H1 (cell line): Measurements from ENCODE around the gene CHRNA4. TPM values are rescaled to one million over a fixed set of nuclear protein-coding genes. Genes with fewer than 3 reads are reported as not detected.

Source experiments
- CTCF ChIA-PET: fragments of 300-600 bp; sonication (Branson Sonifier 250); formaldehyde crosslinking; loops from one replicate; lab custom pipeline; 2021; ENCODE audit not compliant: partially characterized antibody; lab: Charles Lee
- POLR2A ChIA-PET: fragments of 300-600 bp; sonication (Branson Sonifier 250); formaldehyde crosslinking; loops from one replicate; lab custom pipeline; 2021; ENCODE audit warnings: inconsistent platforms; ENCODE audit not compliant: partially characterized antibody; lab: Charles Lee
- DNase-seq, 2 experiments: peaks; one replicate each; pipeline versions ENCODE4 v3.0.0 to v3.0.0-alpha.2; 2010 to 2022; ENCODE audit warnings: low spot score in 2 of 2, low read depth in 1 of 2, mixed read lengths in 1 of 2
- FAIRE-seq: peaks from 2 replicates; lab custom pipeline; 2011; peaks lifted over from hg19 to GRCh38; lab: Jason Lieb, UNC
- H2AFZ ChIP-seq: 2 replicates; pipeline ENCODE4 v1.8.1; 2012; ENCODE audit warnings: low read length, inconsistent platforms
- H2AK5ac ChIP-seq: 2 replicates; pipeline ENCODE4 v1.6.1; 2013; ENCODE audit warnings: low read depth, low read length
- H2BK120ac ChIP-seq: replicated peaks from 2 replicates; pipeline ENCODE3; 2013; ENCODE audit warnings: low read depth, low read length, inconsistent platforms
- H2BK12ac ChIP-seq: 2 replicates; pipeline ENCODE4 v1.6.1; 2013; ENCODE audit warnings: low read depth, low read length
- H2BK15ac ChIP-seq: 2 replicates; pipeline ENCODE4 v1.6.1; 2013; ENCODE audit warnings: low read length
- H2BK20ac ChIP-seq: 2 replicates; pipeline ENCODE4 v1.6.1; 2013; ENCODE audit warnings: low read length
- H2BK5ac ChIP-seq: 2 replicates; pipeline ENCODE4 v1.6.1; 2013; ENCODE audit warnings: low read depth, low read length
- H3K14ac ChIP-seq: 2 replicates; pipeline ENCODE4 v1.6.1; 2013; ENCODE audit warnings: inconsistent platforms; ENCODE audit not compliant: insufficient read length
- H3K18ac ChIP-seq: 2 replicates; pipeline ENCODE4 v1.6.1; 2013; ENCODE audit warnings: low read length; ENCODE audit errors: extremely low read depth
- H3K23ac ChIP-seq: 2 replicates; pipeline ENCODE4 v1.6.1; 2013; ENCODE audit warnings: inconsistent platforms; ENCODE audit not compliant: insufficient read length
- H3K23me2 ChIP-seq: 2 replicates; pipeline ENCODE4 v1.6.1; 2013; ENCODE audit warnings: low read depth, low read length
- H3K27ac ChIP-seq: 2 replicates; pipeline ENCODE4 v1.6.1; 2011; ENCODE audit warnings: low read depth, low read length, inconsistent platforms
- H3K27me3 ChIP-seq, 4 experiments: replicated peaks in 1 of 4; 1 replicate in 1 of 4; 2 replicates in 3 of 4; pipeline versions ENCODE4 v1.6.1 to v1.8.1; 2011 to 2013; ENCODE audit warnings: low read length in 3 of 4, mild to moderate bottlenecking in 3 of 4, inconsistent platforms in 2 of 4, mixed read lengths in 2 of 4, moderate library complexity in 1 of 4; ENCODE audit not compliant: control insufficient read depth in 3 of 4, insufficient read depth in 3 of 4; ENCODE audit errors: extremely low read depth in 1 of 4
- H3K36me3 ChIP-seq, 4 experiments: 2 replicates each; pipeline versions ENCODE4 v1.6.1 to v1.8.1; 2011 to 2013; ENCODE audit warnings: mild to moderate bottlenecking in 4 of 4, low read length in 3 of 4, moderate library complexity in 2 of 4, control low read depth in 1 of 4, inconsistent platforms in 1 of 4; ENCODE audit not compliant: insufficient read depth in 4 of 4, control insufficient read depth in 2 of 4
- H3K4ac ChIP-seq: replicated peaks from 2 replicates; pipeline ENCODE3; 2013; ENCODE audit warnings: low read length, low read depth, mixed read lengths, inconsistent platforms; ENCODE audit not compliant: insufficient read length
- H3K4me1 ChIP-seq, 4 experiments: replicated peaks in 1 of 4; 1 replicate in 1 of 4; 2 replicates in 3 of 4; pipeline versions ENCODE4 v1.6.1 to v1.8.1; 2011 to 2013; ENCODE audit warnings: low read length in 3 of 4, inconsistent platforms in 2 of 4, mixed read lengths in 1 of 4; ENCODE audit not compliant: insufficient read depth in 4 of 4, control insufficient read depth in 3 of 4
- H3K4me2 ChIP-seq, 2 experiments: 2 replicates each; pipeline versions ENCODE4 v1.6.1 to v1.8.1; 2011 to 2013; ENCODE audit warnings: low read depth in 2 of 2, low read length in 2 of 2, control low read depth in 1 of 2, inconsistent platforms in 1 of 2, mild to moderate bottlenecking in 1 of 2; ENCODE audit not compliant: insufficient read depth in 1 of 2
- H3K4me3 ChIP-seq, 4 experiments: fragments of 200-600, 300-600 bp in 1 of 4; sonication (generic), shearing (Covaris generic), sonication (Bioruptor Twin) in 1 of 4; 2 replicates each; pipeline versions ENCODE4 v1.5.1 to v1.8.1; 2011 to 2016; ENCODE audit warnings: low read length in 4 of 4, low read depth in 3 of 4, control low read depth in 2 of 4, inconsistent platforms in 2 of 4, mild to moderate bottlenecking in 2 of 4, mixed read lengths in 1 of 4, moderate library complexity in 1 of 4; ENCODE audit not compliant: insufficient read depth in 2 of 4; ENCODE audit errors: extremely low read depth in 1 of 4
- H3K56ac ChIP-seq: replicated peaks from 2 replicates; pipeline ENCODE3; 2013; ENCODE audit warnings: low read depth, mild to moderate bottlenecking, mixed read lengths, low read length, inconsistent platforms; ENCODE audit not compliant: insufficient read length
- H3K79me1 ChIP-seq: 2 replicates; pipeline ENCODE4 v1.6.1; 2013; ENCODE audit warnings: low read depth, low read length, control low read depth
- H3K79me2 ChIP-seq, 2 experiments: 2 replicates each; pipeline versions ENCODE4 v1.6.1 to v1.8.1; 2012 to 2013; ENCODE audit warnings: low read length in 2 of 2, mild to moderate bottlenecking in 2 of 2, inconsistent platforms in 1 of 2; ENCODE audit not compliant: insufficient read depth in 2 of 2, control insufficient read depth in 1 of 2
- H3K9ac ChIP-seq, 4 experiments: replicated peaks in 1 of 4; 1 replicate in 1 of 4; 2 replicates in 3 of 4; pipeline versions ENCODE4 v1.6.1 to v1.8.1; 2011 to 2013; ENCODE audit warnings: low read depth in 3 of 4, low read length in 3 of 4, control low read depth in 2 of 4, mild to moderate bottlenecking in 2 of 4, moderate library complexity in 2 of 4, inconsistent platforms in 1 of 4; ENCODE audit errors: extremely low read depth in 1 of 4
- H3K9me3 ChIP-seq, 2 experiments: 2 replicates each; pipeline versions ENCODE4 v1.6.1 to v1.8.1; 2012 to 2013; ENCODE audit warnings: mild to moderate bottlenecking in 2 of 2, moderate library complexity in 2 of 2, control low read depth in 1 of 2, inconsistent platforms in 1 of 2, low read depth in 1 of 2, low read length in 1 of 2, mixed read lengths in 1 of 2; ENCODE audit not compliant: insufficient read depth in 2 of 2
- H4K20me1 ChIP-seq, 2 experiments: replicated peaks in 1 of 2; 2 replicates each; pipeline versions ENCODE3 to v1.8.1; 2011 to 2013; ENCODE audit warnings: inconsistent platforms in 2 of 2, low read length in 2 of 2, mild to moderate bottlenecking in 1 of 2; ENCODE audit not compliant: insufficient read depth in 2 of 2, control insufficient read depth in 1 of 2
- H4K5ac ChIP-seq: 2 replicates; pipeline ENCODE4 v1.6.1; 2013; ENCODE audit warnings: low read length, low read depth, mixed read lengths, inconsistent platforms; ENCODE audit not compliant: insufficient read length
- H4K8ac ChIP-seq: 2 replicates; pipeline ENCODE4 v1.8.0; 2013; ENCODE audit warnings: mild to moderate bottlenecking, moderate library complexity, low read length, inconsistent platforms; ENCODE audit not compliant: insufficient read depth; ENCODE audit errors: extremely low read depth
- H4K91ac ChIP-seq: replicated peaks from 2 replicates; pipeline ENCODE3; 2013; ENCODE audit warnings: low read length, mixed read lengths, inconsistent platforms; ENCODE audit not compliant: insufficient read length
- CTBP2 ChIP-seq: IDR thresholded peaks from 2 replicates; pipeline ENCODE4 v1.7.0; 2011; ENCODE audit warnings: borderline replicate concordance, mild to moderate bottlenecking, moderate library complexity, mixed read lengths, low read length; ENCODE audit not compliant: insufficient read depth, insufficient read length
- E2F6 ChIP-seq: IDR thresholded peaks from 2 replicates; pipeline ENCODE4 v1.6.1; 2012; ENCODE audit warnings: inconsistent platforms
- EP300 ChIP-seq, 2 experiments: IDR thresholded peaks; 1 replicate in 1 of 2; 2 replicates in 1 of 2; pipeline ENCODE4 v1.6.1; 2011 to 2012; ENCODE audit warnings: low read depth in 2 of 2, low read length in 2 of 2, mild to moderate bottlenecking in 2 of 2, borderline replicate concordance in 1 of 2, inconsistent platforms in 1 of 2, moderate library complexity in 1 of 2
- MAFK ChIP-seq: IDR thresholded peaks from 2 replicates; pipeline ENCODE4 v1.6.1; 2012; ENCODE audit warnings: low read depth, mild to moderate bottlenecking, improper control_type of control experiment, low read length
- RBBP5 ChIP-seq: IDR thresholded peaks from 2 replicates; pipeline ENCODE4 v1.7.1; 2012; ENCODE audit warnings: low read depth, mild to moderate bottlenecking, inconsistent platforms, low read length, moderate library complexity, borderline replicate concordance
- RFX5 ChIP-seq: IDR thresholded peaks from 2 replicates; pipeline ENCODE4 v1.6.1; 2011; ENCODE audit warnings: low read depth, low read length, improper control_type of control experiment, borderline replicate concordance
- SAP30 ChIP-seq: fragments of 300-600 bp; sonication (generic); IDR thresholded peaks from 2 replicates; pipeline ENCODE4 v1.7.1; 2012; ENCODE audit warnings: low read length, moderate library complexity, mild to moderate bottlenecking, inconsistent platforms; ENCODE audit not compliant: insufficient read depth, insufficient replicate concordance
- TAF1 ChIP-seq: IDR thresholded peaks from 2 replicates; pipeline ENCODE4 v1.6.1; 2011; ENCODE audit warnings: mild to moderate bottlenecking, low read depth, low read length
- YY1 ChIP-seq: IDR thresholded peaks from 2 replicates; pipeline ENCODE4 v1.6.1; 2011; ENCODE audit warnings: low read depth, mild to moderate bottlenecking, low read length
- WGBS, 2 experiments: shearing (Covaris generic) in 1 of 2; methylation state at CpG; one replicate each; pipeline versions ENCODE4 v1.1.6 to v1.1.7; 2013 to 2015; ENCODE audit warnings: low lambda C conversion rate in 2 of 2, mixed read lengths in 2 of 2, inconsistent platforms in 1 of 2, low coverage in 1 of 2, missing lambda C conversion rate in 1 of 2; ENCODE audit not compliant: insufficient replicate concordance in 2 of 2, insufficient coverage in 1 of 2, insufficient read length in 1 of 2; ENCODE audit errors: extremely low coverage in 1 of 2, missing lambda C conversion rate in 1 of 2; 5-methylcytosine and 5-hydroxymethylcytosine counted together
- polyA plus RNA-seq, 7 experiments: library from polyadenylated mRNA; depleted of rRNA in 3 of 7; stranded (reverse) in 5 of 7; unstranded in 2 of 7; fragments of >200 nt in 5 of 7; fragments of 200-250 nt in 2 of 7; gene quantifications; 1 replicate in 5 of 7; 2 replicates in 1 of 7; 4 replicates in 1 of 7; pipeline versions ENCODE4 v1.2.1 to v1.2.3, GENCODE V29; 2011 to 2013; ENCODE audit warnings: missing spikeins in 2 of 7, mixed read lengths in 2 of 7
- total RNA-seq: library from RNA; stranded (reverse); fragmentation: NEBNext Ultra II Directional; extraction: Animal tissue kit (Norgen Biotek cat#: 25700); gene quantifications from 2 replicates; pipeline ENCODE4 v1.2.1, GENCODE V29; 2021
- TF ChIP-seq, protein P1 (sequence below): IDR thresholded peaks from 2 replicates; pipeline ENCODE4 v1.6.1; 2011; ENCODE audit warnings: low read length, improper control_type of control experiment

The CHRNA4 gene
- total and polyA plus RNA-seq, 2 of the 8 experiments (the other 6 are each of a cell fraction or from before 2014, with no cell fraction given), result 4.3 to 5.7 TPM

- WGBS, 2 experiments, result 94% methylated on average over 35 of the region's 41 CpGs; no CpG with 5 or more reads in 1 of the 2 experiments
- Histone ChIP-seq H3K4me2 (no peak overlapping the region), H3K4me1 (peaks cover 2 to 19% (median 10%) of the 10 kb centered on the region in 4 experiments; a peak in 6 of 7 replicates), H3K23ac (no peak overlapping the region), H2BK15ac (no peak overlapping the region), H2AFZ (no peak overlapping the region), H3K79me2 (no peaks in the 10 kb centered on the region), H3K36me3 (no peaks in the 10 kb centered on the region), H3K79me1 (no peaks in the 10 kb centered on the region), H3K14ac (no peak overlapping the region), H2BK12ac (no peak overlapping the region), H3K27me3 (no peaks in the 10 kb centered on the region), H2BK20ac (no peak overlapping the region), H4K91ac (no peak overlapping the region), H3K18ac (no peak overlapping the region), H3K23me2 (no peaks in the 10 kb centered on the region), H2AK5ac (no peak overlapping the region), H3K9ac (no peak overlapping the region), H3K9me3 (no peaks in the 10 kb centered on the region), H3K4ac (no peak overlapping the region), H3K27ac (no peak overlapping the region; the same call in 1 of the 2 replicates), H2BK5ac (no peak overlapping the region), H3K56ac (no peak overlapping the region), H3K4me3 (no peak overlapping the region), H4K8ac (no peak overlapping the region; the same call in 1 of the 2 replicates), H2BK120ac (no peak overlapping the region), H4K20me1 (peaks cover 0 to 4% of the 10 kb centered on the region in 2 experiments), H4K5ac (no peak overlapping the region)
- POLR2A ChIA-PET, result no interaction called here
- FAIRE-seq, result no peak
- CTCF ChIA-PET, result interaction anchor here (0.8 to 2.3 kb wide), 7 partner anchors 9 to 108 kb away, joined by 3 to 10 read pairs (median 3); no protein-coding TSS in a partner anchor
- DNase-seq, result no peak
- TF ChIP-seq RBBP5 (no peak), CTBP2 (no peak), RFX5 (no peak), EP300 (IDR thresholded peaks at IDR 0.05; ENCODE audit: borderline replicate concordance in 1 of 2, low read depth in 2 of 2, low read length in 2 of 2) (no peak), SAP30 (no peak), TAF1 (no peak), MAFK (no peak), YY1 (no peak), E2F6 (no peak)
- TF ChIP-seq, protein P1, sequence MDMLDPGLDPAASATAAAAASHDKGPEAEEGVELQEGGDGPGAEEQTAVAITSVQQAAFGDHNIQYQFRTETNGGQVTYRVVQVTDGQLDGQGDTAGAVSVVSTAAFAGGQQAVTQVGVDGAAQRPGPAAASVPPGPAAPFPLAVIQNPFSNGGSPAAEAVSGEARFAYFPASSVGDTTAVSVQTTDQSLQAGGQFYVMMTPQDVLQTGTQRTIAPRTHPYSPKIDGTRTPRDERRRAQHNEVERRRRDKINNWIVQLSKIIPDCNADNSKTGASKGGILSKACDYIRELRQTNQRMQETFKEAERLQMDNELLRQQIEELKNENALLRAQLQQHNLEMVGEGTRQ, result no peak
These were observed 38.6 kb upstream of the CHRNA4 start for GRCh38 chr20:63399596-63400375.
